WTC11 (cell line): Measurements from ENCODE around the gene ANGEL1. TPM values are rescaled to one million over a fixed set of nuclear protein-coding genes. Genes with fewer than 3 reads are reported as not detected.

Experiments
- ATAC-seq: fragments of 200-7000 bp; cut with Tn5 transposase; 2 replicates; pipeline ENCODE4 v1.10.0; 2021; ENCODE audit warnings: mild to moderate bottlenecking, moderate library complexity
- CTCF ChIA-PET: fragments of 300-600 bp; sonication (Branson Sonifier 250); formaldehyde crosslinking; loops from one replicate; lab custom pipeline; 2021; ENCODE audit warnings: antibody characterized with exemption; lab: Charles Lee
- POLR2A ChIA-PET: fragments of 350-600 bp; sonication (Branson Sonifier 250); formaldehyde crosslinking; loops from one replicate; lab custom pipeline; 2021; ENCODE audit warnings: antibody characterized with exemption; lab: Charles Lee
- DNase-seq: peaks from one replicate; pipeline ENCODE4 v3.0.0; 2021; ENCODE audit warnings: low spot score
- H3K27ac Mint-ChIP-seq: 2 replicates; pipeline ENCODE4 v1.8.0; 2021; ENCODE audit warnings: mixed read lengths
- H3K27me3 Mint-ChIP-seq: 2 replicates; pipeline ENCODE4 v1.8.0; 2021; ENCODE audit warnings: low read depth, mild to moderate bottlenecking, moderate library complexity, mixed read lengths
- H3K36me3 Mint-ChIP-seq: 2 replicates; pipeline ENCODE4 v1.8.0; 2021; ENCODE audit warnings: mixed read lengths
- H3K4me1 Mint-ChIP-seq: 2 replicates; pipeline ENCODE4 v1.8.0; 2022; ENCODE audit warnings: mixed read lengths
- H3K4me3 Mint-ChIP-seq: 2 replicates; pipeline ENCODE4 v1.8.0; 2021; ENCODE audit warnings: mild to moderate bottlenecking, moderate library complexity, mixed read lengths
- H3K9me3 Mint-ChIP-seq: 2 replicates; pipeline ENCODE4 v1.8.0; 2021; ENCODE audit warnings: mixed read lengths
- ATF1 ChIP-seq: sonication (generic); formaldehyde crosslinking; IDR thresholded peaks from 2 replicates; pipeline ENCODE4 v1.8.1; 2023; ENCODE audit warnings: mild to moderate bottlenecking, moderate library complexity, missing genetic modification reagents
- CBFB ChIP-seq: sonication (generic); formaldehyde crosslinking; IDR thresholded peaks from 2 replicates; pipeline ENCODE4 v1.8.1; 2022; ENCODE audit warnings: mild to moderate bottlenecking, low read depth, missing genetic modification reagents
- CREM ChIP-seq: sonication (generic); formaldehyde crosslinking; IDR thresholded peaks from 2 replicates; pipeline ENCODE4 v1.8.1; 2022; ENCODE audit warnings: mild to moderate bottlenecking, missing genetic modification reagents, moderate library complexity
- E2F1 ChIP-seq: sonication (generic); formaldehyde crosslinking; IDR thresholded peaks from 2 replicates; pipeline ENCODE4 v1.8.0; 2022; ENCODE audit warnings: mild to moderate bottlenecking, missing genetic modification reagents
- ELF4 ChIP-seq: sonication (generic); formaldehyde crosslinking; IDR thresholded peaks from 2 replicates; pipeline ENCODE4 v1.8.1; 2022; ENCODE audit warnings: low read depth, mild to moderate bottlenecking, moderate library complexity, missing genetic modification reagents
- ESRRA ChIP-seq: sonication (generic); formaldehyde crosslinking; IDR thresholded peaks from 2 replicates; pipeline ENCODE4 v1.8.1; 2022; ENCODE audit warnings: mild to moderate bottlenecking, missing genetic modification reagents, borderline replicate concordance
- GTF2I ChIP-seq: fragments of 250-450 bp; sonication (Bioruptor Pico); conservative IDR thresholded peaks from 2 replicates; pipeline ENCODE4 v1.4.0; 2021; ENCODE audit warnings: mild to moderate bottlenecking
- IRF2 ChIP-seq: sonication (generic); formaldehyde crosslinking; IDR thresholded peaks from 2 replicates; pipeline ENCODE4 v1.8.0; 2022; ENCODE audit warnings: low read depth, missing genetic modification reagents, borderline replicate concordance
- MXD4 ChIP-seq: fragments of 250-450 bp; sonication (Bioruptor Pico); IDR thresholded peaks from 2 replicates; pipeline ENCODE4 v1.8.0; 2021; ENCODE audit warnings: mild to moderate bottlenecking, moderate library complexity, borderline replicate concordance
- MYBL2 ChIP-seq: sonication (generic); formaldehyde crosslinking; IDR thresholded peaks from 2 replicates; pipeline ENCODE4 v1.8.1; 2023; ENCODE audit warnings: mild to moderate bottlenecking, moderate library complexity, missing genetic modification reagents
- NR1H2 ChIP-seq: sonication (generic); formaldehyde crosslinking; IDR thresholded peaks from 2 replicates; pipeline ENCODE4 v1.9.0; 2021; ENCODE audit warnings: mild to moderate bottlenecking, moderate library complexity, missing genetic modification reagents
- OVOL2 ChIP-seq: fragments of 250-450 bp; sonication (Bioruptor Pico); IDR thresholded peaks from 2 replicates; pipeline ENCODE4 v1.9.0; 2021; ENCODE audit warnings: mild to moderate bottlenecking, borderline replicate concordance
- RORB ChIP-seq: fragments of 250-450 bp; sonication (Bioruptor Pico); IDR thresholded peaks from 2 replicates; pipeline ENCODE4 v1.9.0; 2021; ENCODE audit warnings: mild to moderate bottlenecking
- SMAD4 ChIP-seq: sonication (generic); formaldehyde crosslinking; IDR thresholded peaks from 2 replicates; pipeline ENCODE4 v1.8.0; 2022; ENCODE audit warnings: mild to moderate bottlenecking, missing genetic modification reagents
- SOX15 ChIP-seq: fragments of 250-450 bp; sonication (Bioruptor Pico); IDR thresholded peaks from 2 replicates; pipeline ENCODE4 v1.9.0; 2021; ENCODE audit warnings: mild to moderate bottlenecking
- TEAD1 ChIP-seq: sonication (generic); formaldehyde crosslinking; IDR thresholded peaks from 2 replicates; pipeline ENCODE4 v1.8.0; 2022; ENCODE audit warnings: mild to moderate bottlenecking, missing genetic modification reagents
- TEAD4 ChIP-seq: sonication (generic); formaldehyde crosslinking; IDR thresholded peaks from 2 replicates; pipeline ENCODE4 v1.8.0; 2022; ENCODE audit warnings: mild to moderate bottlenecking, missing genetic modification reagents
- TP53 ChIP-seq: sonication (generic); formaldehyde crosslinking; IDR thresholded peaks from 2 replicates; pipeline ENCODE4 v1.8.1; 2023; ENCODE audit warnings: mild to moderate bottlenecking, missing genetic modification reagents
- ZNF138 ChIP-seq: sonication (generic); formaldehyde crosslinking; conservative IDR thresholded peaks from 2 replicates; pipeline ENCODE4 v1.8.1; 2022; ENCODE audit warnings: mild to moderate bottlenecking, moderate library complexity, missing genetic modification reagents
- ZNF219 ChIP-seq: sonication (generic); formaldehyde crosslinking; IDR thresholded peaks from 2 replicates; pipeline ENCODE4 v1.8.0; 2023; ENCODE audit warnings: missing genetic modification reagents, mild to moderate bottlenecking, borderline replicate concordance
- ZNF232 ChIP-seq: sonication (generic); formaldehyde crosslinking; IDR thresholded peaks from 2 replicates; pipeline ENCODE4 v1.8.0; 2022; ENCODE audit warnings: mild to moderate bottlenecking, missing genetic modification reagents
- ZNF263 ChIP-seq: sonication (generic); formaldehyde crosslinking; IDR thresholded peaks from 2 replicates; pipeline ENCODE4 v1.8.1; 2022; ENCODE audit warnings: low read depth, mild to moderate bottlenecking, moderate library complexity, missing genetic modification reagents
- ZNF416 ChIP-seq: fragments of 250-450 bp; sonication (Bioruptor Pico); IDR thresholded peaks from 2 replicates; pipeline ENCODE4 v1.9.0; 2021; ENCODE audit warnings: mild to moderate bottlenecking, inconsistent platforms
- ZNF423 ChIP-seq: fragments of 250-450 bp; sonication (Bioruptor Pico); IDR thresholded peaks from 2 replicates; pipeline ENCODE4 v2.1.2; 2022; ENCODE audit warnings: mild to moderate bottlenecking, moderate library complexity
- ZNF671 ChIP-seq: fragments of 250-450 bp; sonication (Bioruptor Pico); IDR thresholded peaks from 2 replicates; pipeline ENCODE4 v1.8.0; 2021; ENCODE audit warnings: mild to moderate bottlenecking
- total RNA-seq: library from RNA; stranded (reverse); gene quantifications from 3 replicates; pipeline ENCODE4 v1.2.3, GENCODE V29; 2021
- TF ChIP-seq, protein P1 (sequence below): sonication (generic); formaldehyde crosslinking; IDR thresholded peaks from 2 replicates; pipeline ENCODE4 v1.8.0; 2022; ENCODE audit warnings: mild to moderate bottlenecking, missing genetic modification reagents
- TF ChIP-seq, protein P2 (sequence below): sonication (generic); formaldehyde crosslinking; IDR thresholded peaks from 2 replicates; pipeline ENCODE4 v1.8.1; 2023; ENCODE audit warnings: mild to moderate bottlenecking, moderate library complexity, missing genetic modification reagents
- TF ChIP-seq, protein P3 (sequence below): sonication (generic); formaldehyde crosslinking; IDR thresholded peaks from 2 replicates; pipeline ENCODE4 v1.8.0; 2023; ENCODE audit warnings: missing genetic modification reagents

Gene ANGEL1
- total RNA-seq, 1 experiment from 2014 or later: 29.7 TPM

GRCh38 chr14:76812422-76813383 lies at the start of gene ANGEL1 (continued):
- TF ChIP-seq, protein P1, sequence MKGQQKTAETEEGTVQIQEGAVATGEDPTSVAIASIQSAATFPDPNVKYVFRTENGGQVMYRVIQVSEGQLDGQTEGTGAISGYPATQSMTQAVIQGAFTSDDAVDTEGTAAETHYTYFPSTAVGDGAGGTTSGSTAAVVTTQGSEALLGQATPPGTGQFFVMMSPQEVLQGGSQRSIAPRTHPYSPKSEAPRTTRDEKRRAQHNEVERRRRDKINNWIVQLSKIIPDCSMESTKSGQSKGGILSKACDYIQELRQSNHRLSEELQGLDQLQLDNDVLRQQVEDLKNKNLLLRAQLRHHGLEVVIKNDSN (CRISPR knock-in tag): peak; percentile 98
- TF ChIP-seq MYBL2 (CRISPR knock-in tag) (peak; percentile 79; the same call in 1 of the 2 replicates), ZNF263 (CRISPR knock-in tag) (peak; percentile 86), TP53 (peak; percentile 80; the same call in 1 of the 2 replicates), CREM (CRISPR knock-in tag) (0 out of 2 replicates have a peak, but pooled peaks have one; percentile 37), ZNF219 (CRISPR knock-in tag) (0 out of 2 replicates have a peak, but pooled peaks have one; percentile 39), ZNF232 (CRISPR knock-in tag) (peak; percentile 87), SMAD4 (no peak), TEAD1 (CRISPR knock-in tag) (peak; percentile 90), SOX15 (CRISPR knock-in tag) (no peak), ZNF138 (CRISPR knock-in tag) (0 out of 2 replicates have a peak, but pooled peaks have one; percentile 37), OVOL2 (no peak)
- TF ChIP-seq, protein P2, sequence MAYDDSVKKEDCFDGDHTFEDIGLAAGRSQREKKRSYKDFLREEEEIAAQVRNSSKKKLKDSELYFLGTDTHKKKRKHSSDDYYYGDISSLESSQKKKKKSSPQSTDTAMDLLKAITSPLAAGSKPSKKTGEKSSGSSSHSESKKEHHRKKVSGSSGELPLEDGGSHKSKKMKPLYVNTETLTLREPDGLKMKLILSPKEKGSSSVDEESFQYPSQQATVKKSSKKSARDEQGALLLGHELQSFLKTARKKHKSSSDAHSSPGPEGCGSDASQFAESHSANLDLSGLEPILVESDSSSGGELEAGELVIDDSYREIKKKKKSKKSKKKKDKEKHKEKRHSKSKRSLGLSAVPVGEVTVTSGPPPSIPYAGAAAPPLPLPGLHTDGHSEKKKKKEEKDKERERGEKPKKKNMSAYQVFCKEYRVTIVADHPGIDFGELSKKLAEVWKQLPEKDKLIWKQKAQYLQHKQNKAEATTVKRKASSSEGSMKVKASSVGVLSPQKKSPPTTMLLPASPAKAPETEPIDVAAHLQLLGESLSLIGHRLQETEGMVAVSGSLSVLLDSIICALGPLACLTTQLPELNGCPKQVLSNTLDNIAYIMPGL (CRISPR knock-in tag): peak; percentile 81; the same call in 1 of the 2 replicates

- DNase-seq: no peak
- Mint-ChIP-seq H3K9me3 (no peaks in the 10 kb centered on the region), H3K4me3 (no peak overlapping the region), H3K4me1 (peaks cover 34% of the 10 kb centered on the region), H3K27me3 (no peaks in the 10 kb centered on the region; the same call in none of the 2 replicates), H3K36me3 (no peaks in the 10 kb centered on the region), H3K27ac (no peak overlapping the region)
- ChIA-PET POLR2A (interaction anchor here (0.6 kb wide), 1 partner anchor 451 kb away, joined by 3 read pairs; no protein-coding TSS in a partner anchor), CTCF (interaction anchor here (1.0 to 1.2 kb wide), 2 partner anchors 9 to 209 kb away, joined by 3 to 4 read pairs; no protein-coding TSS in a partner anchor)
- TF ChIP-seq ZNF423 (CRISPR knock-in tag) (peak; percentile 10; the same call in 1 of the 2 replicates), TEAD4 (CRISPR knock-in tag) (no peak)
- ATAC-seq: peak; percentile 38; the same call in 1 of the 2 replicates
Measured at GRCh38 chr14:76861574-76862255, 49.0 kb upstream of the ANGEL1 start.

DNA sequence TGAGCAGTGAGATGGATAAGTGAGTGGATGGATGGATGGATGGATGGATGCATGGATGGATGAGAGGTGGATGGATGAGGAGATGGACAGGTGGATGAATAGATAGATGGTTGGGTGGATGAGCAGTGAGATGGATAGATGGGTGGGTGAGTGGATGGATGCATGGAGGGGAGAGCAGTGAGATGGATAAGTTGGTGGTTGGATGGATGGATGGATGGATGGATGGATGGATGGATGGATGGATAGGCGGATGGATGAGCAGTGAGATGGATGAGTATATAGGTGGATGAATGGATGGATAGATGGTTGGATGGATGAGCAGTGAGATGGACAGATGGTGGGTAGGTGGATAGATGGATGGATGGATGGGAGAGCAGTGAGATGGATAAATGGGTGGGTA lies 44.1 kb upstream of the ANGEL1 start:
- CTCF ChIA-PET: interaction anchor here (1.5 kb wide), 1 partner anchor 214 kb away, joined by 7 read pairs; no protein-coding TSS in a partner anchor
- POLR2A ChIA-PET: no interaction called here
- no peak overlapping the region for H3K27ac Mint-ChIP-seq
- TF ChIP-seq ZNF671: no peak
- TF ChIP-seq, protein P3, sequence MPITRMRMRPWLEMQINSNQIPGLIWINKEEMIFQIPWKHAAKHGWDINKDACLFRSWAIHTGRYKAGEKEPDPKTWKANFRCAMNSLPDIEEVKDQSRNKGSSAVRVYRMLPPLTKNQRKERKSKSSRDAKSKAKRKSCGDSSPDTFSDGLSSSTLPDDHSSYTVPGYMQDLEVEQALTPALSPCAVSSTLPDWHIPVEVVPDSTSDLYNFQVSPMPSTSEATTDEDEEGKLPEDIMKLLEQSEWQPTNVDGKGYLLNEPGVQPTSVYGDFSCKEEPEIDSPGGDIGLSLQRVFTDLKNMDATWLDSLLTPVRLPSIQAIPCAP (CRISPR knock-in tag): no peak
- no peak for TF ChIP-seq NR1H2 (CRISPR knock-in tag)
- no peak for TF ChIP-seq ELF4 (CRISPR knock-in tag)
- TF ChIP-seq, protein P1 (CRISPR knock-in tag): no peak
- TF ChIP-seq SMAD4: no peak
- TF ChIP-seq ZNF232 (CRISPR knock-in tag): no peak
- no peak for TF ChIP-seq IRF2 (CRISPR knock-in tag)
- TF ChIP-seq ATF1 (CRISPR knock-in tag): no peak
- no peak for TF ChIP-seq RORB (CRISPR knock-in tag)
- TF ChIP-seq TP53: no peak
- no peak for TF ChIP-seq GTF2I (CRISPR knock-in tag)
- TF ChIP-seq E2F1 (CRISPR knock-in tag): no peak
- no peak for TF ChIP-seq ZNF416 (CRISPR knock-in tag)
- TF ChIP-seq CBFB (CRISPR knock-in tag): no peak
- TF ChIP-seq MXD4 (CRISPR knock-in tag): no peak
- TF ChIP-seq ESRRA (CRISPR knock-in tag): no peak

More for the DNA sequence above, 44.1 kb upstream of the ANGEL1 start:
- Mint-ChIP-seq H3K4me3 (no peak overlapping the region), H3K4me1 (peaks cover 6% of the 10 kb centered on the region), H3K9me3 (no peaks in the 10 kb centered on the region), H3K36me3 (no peaks in the 10 kb centered on the region), H3K27me3 (no peaks in the 10 kb centered on the region; the same call in 1 of the 2 replicates)
- ATAC-seq (no peak), DNase-seq (no peak)
